Neuron (in vitro differentiated cells): ENCODE measurements around the gene SETD3.

Experiments used
- H2AFZ ChIP-seq: one replicate; pipeline ENCODE4 v1.6.1; 2013; ENCODE audit warnings: low read depth, mild to moderate bottlenecking, inconsistent platforms, low read length, moderate library complexity
- H3K27me3 ChIP-seq: one replicate; pipeline ENCODE4 v1.6.1; 2013; ENCODE audit warnings: low read length; ENCODE audit not compliant: insufficient read depth
- H3K36me3 ChIP-seq: one replicate; pipeline ENCODE4 v1.6.1; 2013; ENCODE audit warnings: low read length; ENCODE audit not compliant: insufficient read depth
- H3K4me1 ChIP-seq: one replicate; pipeline ENCODE4 v1.6.1; 2013; ENCODE audit warnings: low read length; ENCODE audit not compliant: insufficient read depth
- H3K4me3 ChIP-seq: 2 replicates; pipeline ENCODE4 v1.5.1; 2013; ENCODE audit warnings: mild to moderate bottlenecking, low read length, moderate library complexity
- H3K9me3 ChIP-seq: one replicate; pipeline ENCODE4 v1.6.1; 2013; ENCODE audit warnings: low read length

SETD3 gene

GRCh38 chr14:99471731-99472130, 8.9 kb downstream of the SETD3 start:
- H3K36me3 ChIP-seq, result no peaks in the 10 kb centered on the region
- H2AFZ ChIP-seq, result no peak overlapping the region
- H3K27me3 ChIP-seq, result no peaks in the 10 kb centered on the region
- peaks cover 4% of the 10 kb centered on the region for H3K4me1 ChIP-seq
- H3K9me3 ChIP-seq, result no peaks in the 10 kb centered on the region
- no peak overlapping the region for H3K4me3 ChIP-seq

- H3K27me3 ChIP-seq, result no peaks in the 10 kb centered on the region
- peaks cover 12% of the 10 kb centered on the region for H3K36me3 ChIP-seq
- no peak overlapping the region for H3K4me3 ChIP-seq
- no peak overlapping the region for H2AFZ ChIP-seq
- no peaks in the 10 kb centered on the region for H3K9me3 ChIP-seq
- H3K4me1 ChIP-seq, result peaks cover 9% of the 10 kb centered on the region
Measured at GRCh38 chr14:99468836-99469592, 11.6 kb downstream of the SETD3 start.

- no peak overlapping the region for H3K4me3 ChIP-seq
- H2AFZ ChIP-seq, result no peak overlapping the region
- no peaks in the 10 kb centered on the region for H3K27me3 ChIP-seq
- H3K36me3 ChIP-seq, result peaks cover 13% of the 10 kb centered on the region
- no peaks in the 10 kb centered on the region for H3K9me3 ChIP-seq
- H3K4me1 ChIP-seq, result peaks cover 9% of the 10 kb centered on the region
Measured at GRCh38 chr14:99468081-99468480, 12.6 kb downstream of the SETD3 start.

- Histone ChIP-seq H3K9me3 (no peaks in the 10 kb centered on the region), H3K36me3 (peaks cover 19% of the 10 kb centered on the region), H2AFZ (no peak overlapping the region), H3K4me1 (peaks cover 7% of the 10 kb centered on the region), H3K27me3 (no peaks in the 10 kb centered on the region), H3K4me3 (no peak overlapping the region)
Measured at GRCh38 chr14:99467336-99468078, 13.2 kb downstream of the SETD3 start.

- H3K4me3 ChIP-seq, result no peak overlapping the region
- no peak overlapping the region for H2AFZ ChIP-seq
- H3K27me3 ChIP-seq, result no peaks in the 10 kb centered on the region
- no peaks in the 10 kb centered on the region for H3K9me3 ChIP-seq
- peaks cover 7% of the 10 kb centered on the region for H3K4me1 ChIP-seq
- H3K36me3 ChIP-seq, result peaks cover 26% of the 10 kb centered on the region
Measured at GRCh38 chr14:99466758-99467157, 13.9 kb downstream of the SETD3 start.

- Histone ChIP-seq H3K4me1 (peaks cover 7% of the 10 kb centered on the region), H3K36me3 (peaks cover 40% of the 10 kb centered on the region), H3K4me3 (no peak overlapping the region), H2AFZ (no peak overlapping the region), H3K9me3 (no peaks in the 10 kb centered on the region), H3K27me3 (no peaks in the 10 kb centered on the region)
Measured at GRCh38 chr14:99465288-99465687, 15.4 kb downstream of the SETD3 start.

GRCh38 chr14:99463974-99464373, 16.7 kb downstream of the SETD3 start:
- H2AFZ ChIP-seq, result no peak overlapping the region
- H3K36me3 ChIP-seq, result peaks cover 43% of the 10 kb centered on the region
- peaks cover 7% of the 10 kb centered on the region for H3K4me1 ChIP-seq
- no peak overlapping the region for H3K4me3 ChIP-seq
- no peaks in the 10 kb centered on the region for H3K27me3 ChIP-seq
- H3K9me3 ChIP-seq, result no peaks in the 10 kb centered on the region

- no peaks in the 10 kb centered on the region for H3K27me3 ChIP-seq
- no peak overlapping the region for H2AFZ ChIP-seq
- H3K36me3 ChIP-seq, result peaks cover 56% of the 10 kb centered on the region
- H3K4me1 ChIP-seq, result peaks cover 7% of the 10 kb centered on the region
- H3K4me3 ChIP-seq, result no peak overlapping the region
- H3K9me3 ChIP-seq, result no peaks in the 10 kb centered on the region
Measured at GRCh38 chr14:99462210-99462609, 18.4 kb downstream of the SETD3 start.

GRCh38 chr14:99461411-99462085, 19.1 kb downstream of the SETD3 start:
- Histone ChIP-seq H3K4me1 (peaks cover 7% of the 10 kb centered on the region), H3K27me3 (no peaks in the 10 kb centered on the region), H3K4me3 (no peak overlapping the region), H3K36me3 (peaks cover 61% of the 10 kb centered on the region), H2AFZ (no peak overlapping the region), H3K9me3 (no peaks in the 10 kb centered on the region)

- Histone ChIP-seq H3K4me1 (peaks cover 7% of the 10 kb centered on the region), H2AFZ (no peak overlapping the region), H3K4me3 (no peak overlapping the region), H3K36me3 (peaks cover 64% of the 10 kb centered on the region), H3K27me3 (no peaks in the 10 kb centered on the region), H3K9me3 (no peaks in the 10 kb centered on the region)
Measured at GRCh38 chr14:99460793-99461192, 19.9 kb downstream of the SETD3 start.

GRCh38 chr14:99459481-99460100, 21.1 kb downstream of the SETD3 start:
- H2AFZ ChIP-seq, result no peak overlapping the region
- H3K9me3 ChIP-seq, result no peaks in the 10 kb centered on the region
- peaks cover 65% of the 10 kb centered on the region for H3K36me3 ChIP-seq
- H3K27me3 ChIP-seq, result no peaks in the 10 kb centered on the region
- H3K4me1 ChIP-seq, result peaks cover 7% of the 10 kb centered on the region
- H3K4me3 ChIP-seq, result no peak overlapping the region

- peaks cover 46% of the 10 kb centered on the region for H3K36me3 ChIP-seq
- no peaks in the 10 kb centered on the region for H3K27me3 ChIP-seq
- H3K9me3 ChIP-seq, result no peaks in the 10 kb centered on the region
- no peaks in the 10 kb centered on the region for H3K4me1 ChIP-seq
- H3K4me3 ChIP-seq, result no peak overlapping the region
- H2AFZ ChIP-seq, result no peak overlapping the region
Measured at GRCh38 chr14:99454246-99454645, 26.4 kb downstream of the SETD3 start.

- Histone ChIP-seq H2AFZ (no peak overlapping the region), H3K27me3 (no peaks in the 10 kb centered on the region), H3K9me3 (no peaks in the 10 kb centered on the region), H3K4me1 (no peaks in the 10 kb centered on the region), H3K36me3 (peaks cover 49% of the 10 kb centered on the region), H3K4me3 (no peak overlapping the region)
Measured at GRCh38 chr14:99452968-99453367, 27.7 kb downstream of the SETD3 start.
